SJCRH30 (cell line): Measurements from ENCODE around the gene INTS1. TPM values are rescaled to one million over a fixed set of nuclear protein-coding genes. Genes with fewer than 3 reads are reported as not detected.

Experiments
- DNase-seq, 2 experiments: peaks; one replicate each; pipeline ENCODE4 v3.0.0-alpha.2; 2015 to 2020
- H3K27ac ChIP-seq: fragments of 250-450 bp; sonication (Bioruptor Pico); 2 replicates; pipeline ENCODE4 v1.5.1; 2020; ENCODE audit warnings: mild to moderate bottlenecking, moderate library complexity
- H3K27me3 ChIP-seq: fragments of 250-450 bp; sonication (Bioruptor Pico); 2 replicates; pipeline ENCODE4 v1.5.1; 2020; ENCODE audit warnings: mild to moderate bottlenecking, moderate library complexity
- H3K36me3 ChIP-seq: fragments of 250-450 bp; sonication (Bioruptor Pico); 2 replicates; pipeline ENCODE4 v1.5.1; 2020; ENCODE audit warnings: mild to moderate bottlenecking, moderate library complexity
- H3K4me1 ChIP-seq: fragments of 250-450 bp; sonication (Bioruptor Pico); 2 replicates; pipeline ENCODE4 v1.5.1; 2020; ENCODE audit warnings: mild to moderate bottlenecking, moderate library complexity
- H3K4me3 ChIP-seq: fragments of 250-450 bp; sonication (Bioruptor Pico); 2 replicates; pipeline ENCODE4 v1.5.1; 2020; ENCODE audit warnings: mild to moderate bottlenecking, moderate library complexity
- H3K9me3 ChIP-seq: fragments of 250-450 bp; sonication (Bioruptor Pico); replicated peaks from 2 replicates; pipeline ENCODE4 v1.5.1; 2020; ENCODE audit warnings: mild to moderate bottlenecking, moderate library complexity
- total RNA-seq: library from RNA; depleted of rRNA; stranded (reverse); fragments of >200 nt; shearing (Covaris generic); gene quantifications from 2 replicates; pipeline ENCODE4 v1.2.3, GENCODE V29; 2014

The INTS1 gene
- total RNA-seq, 1 experiment from 2014 or later: 25.1 TPM

- Histone ChIP-seq H3K4me3 (no peak overlapping the region), H3K36me3 (no peaks in the 10 kb centered on the region), H3K9me3 (no peaks in the 10 kb centered on the region), H3K27ac (no peak overlapping the region), H3K4me1 (0 out of 2 replicates have a peak, but pooled peaks cover 3% of the 10 kb centered on the region), H3K27me3 (no peaks in the 10 kb centered on the region)
- DNase-seq: peak; percentile 22 to 29
Observed at GRCh38 chr7:1512781-1513656, 8.8 kb upstream of the INTS1 start.

GRCh38 chr7:1511444-1512422, 7.5 kb upstream of the INTS1 start:
- H3K27ac ChIP-seq: no peak overlapping the region
- DNase-seq: no peak
- no peak overlapping the region for H3K4me3 ChIP-seq
- no peaks in the 10 kb centered on the region for H3K27me3 ChIP-seq
- H3K9me3 ChIP-seq: no peaks in the 10 kb centered on the region
- peaks cover 5% of the 10 kb centered on the region; the same call in 1 of the 2 replicates for H3K4me1 ChIP-seq
- no peaks in the 10 kb centered on the region for H3K36me3 ChIP-seq

GRCh38 chr7:1510780-1511154, 6.6 kb upstream of the INTS1 start:
- Histone ChIP-seq H3K27me3 (no peaks in the 10 kb centered on the region), H3K4me1 (peaks cover 6% of the 10 kb centered on the region; the same call in 1 of the 2 replicates), H3K36me3 (no peaks in the 10 kb centered on the region), H3K27ac (no peak overlapping the region), H3K4me3 (no peak overlapping the region), H3K9me3 (no peaks in the 10 kb centered on the region)
- peak; percentile 25 to 27 for DNase-seq

- H3K27ac ChIP-seq: no peak overlapping the region
- no peak overlapping the region for H3K4me3 ChIP-seq
- peaks cover 6% of the 10 kb centered on the region; the same call in 1 of the 2 replicates for H3K4me1 ChIP-seq
- no peak for DNase-seq
- no peaks in the 10 kb centered on the region for H3K36me3 ChIP-seq
- no peaks in the 10 kb centered on the region for H3K27me3 ChIP-seq
- H3K9me3 ChIP-seq: no peaks in the 10 kb centered on the region
Observed at GRCh38 chr7:1509226-1509625, 5.0 kb upstream of the INTS1 start.

GRCh38 chr7:1508277-1508758, 4.1 kb upstream of the INTS1 start:
- no peaks in the 10 kb centered on the region for H3K27me3 ChIP-seq
- H3K27ac ChIP-seq: no peak overlapping the region
- H3K4me1 ChIP-seq: peaks cover 6% of the 10 kb centered on the region; the same call in 1 of the 2 replicates
- H3K36me3 ChIP-seq: no peaks in the 10 kb centered on the region
- no peaks in the 10 kb centered on the region for H3K9me3 ChIP-seq
- H3K4me3 ChIP-seq: no peak overlapping the region
- DNase-seq: peak in 1 of 2 experiments; percentile 15

- H3K36me3 ChIP-seq: no peaks in the 10 kb centered on the region
- H3K27ac ChIP-seq: no peak overlapping the region
- no peak overlapping the region for H3K4me3 ChIP-seq
- no peaks in the 10 kb centered on the region for H3K27me3 ChIP-seq
- H3K4me1 ChIP-seq: peaks cover 5% of the 10 kb centered on the region; the same call in 1 of the 2 replicates
- DNase-seq: no peak
- no peaks in the 10 kb centered on the region for H3K9me3 ChIP-seq
Observed at GRCh38 chr7:1505731-1506550, 1.8 kb upstream of the INTS1 start.

- H3K36me3 ChIP-seq: no peaks in the 10 kb centered on the region
- no peak overlapping the region for H3K27ac ChIP-seq
- H3K4me3 ChIP-seq: peak overlapping the region; percentile 81
- no peaks in the 10 kb centered on the region for H3K27me3 ChIP-seq
- H3K4me1 ChIP-seq: peaks cover 3% of the 10 kb centered on the region; the same call in 1 of the 2 replicates
- no peak for DNase-seq
- H3K9me3 ChIP-seq: no peaks in the 10 kb centered on the region
Observed at GRCh38 chr7:1503390-1503789, 799 bp downstream of the INTS1 start.

- no peaks in the 10 kb centered on the region for H3K36me3 ChIP-seq
- H3K9me3 ChIP-seq: no peaks in the 10 kb centered on the region
- DNase-seq: no peak
- no peaks in the 10 kb centered on the region for H3K27me3 ChIP-seq
- H3K27ac ChIP-seq: no peak overlapping the region
- peaks cover 3% of the 10 kb centered on the region; the same call in 1 of the 2 replicates for H3K4me1 ChIP-seq
- no peak overlapping the region for H3K4me3 ChIP-seq
Observed at GRCh38 chr7:1502845-1503244, 1.3 kb downstream of the INTS1 start.

- Histone ChIP-seq H3K4me3 (no peak overlapping the region), H3K9me3 (no peaks in the 10 kb centered on the region), H3K36me3 (no peaks in the 10 kb centered on the region), H3K27me3 (no peaks in the 10 kb centered on the region), H3K4me1 (peaks cover under 1% of the 10 kb centered on the region; the same call in 1 of the 2 replicates), H3K27ac (no peak overlapping the region)
- no peak for DNase-seq
Observed at GRCh38 chr7:1501487-1502270, 2.5 kb downstream of the INTS1 start.

GRCh38 chr7:1500064-1500807, 4.0 kb downstream of the INTS1 start:
- Histone ChIP-seq H3K27ac (no peak overlapping the region), H3K36me3 (no peaks in the 10 kb centered on the region)
- DNase-seq: no peak

GRCh38 chr7:1499367-1500029, 4.7 kb downstream of the INTS1 start:
- Histone ChIP-seq H3K4me3 (no peak overlapping the region), H3K4me1 (no peaks in the 10 kb centered on the region), H3K36me3 (no peaks in the 10 kb centered on the region)

More at GRCh38 chr7:1500064-1500807, 4.0 kb downstream of the INTS1 start:
- Histone ChIP-seq H3K4me1 (no peaks in the 10 kb centered on the region), H3K9me3 (no peaks in the 10 kb centered on the region), H3K27me3 (no peaks in the 10 kb centered on the region), H3K4me3 (no peak overlapping the region)

More at GRCh38 chr7:1499367-1500029, 4.7 kb downstream of the INTS1 start:
- DNase-seq: no peak
- H3K9me3 ChIP-seq: no peaks in the 10 kb centered on the region
- no peak overlapping the region for H3K27ac ChIP-seq
- no peaks in the 10 kb centered on the region for H3K27me3 ChIP-seq
